HEK293T (cell line): ENCODE data around the gene GLI1.
A peak's percentile ranks its signal among the peaks of the same experiment; 100 is the strongest.

Experiments
- CTCF ChIA-PET: fragments of 350-600 bp; formaldehyde crosslinking; extraction: SDS; loops from one replicate; lab custom pipeline; 2021; ENCODE audit warnings: antibody characterized with exemption, inconsistent platforms; lab: Yijun Ruan, JAX
- POLR2A ChIA-PET: fragments of 350-600 bp; formaldehyde crosslinking; extraction: SDS; loops from one replicate; lab custom pipeline; 2020; ENCODE audit warnings: antibody characterized with exemption, inconsistent platforms; lab: Yijun Ruan, JAX
- DNase-seq: peaks from one replicate; pipeline ENCODE4 v3.0.0; 2012; ENCODE audit warnings: mixed read lengths; ENCODE audit errors: extremely low spot score
- ARNT ChIP-seq: fragments of 450-650 bp; IDR thresholded peaks from 2 replicates; pipeline ENCODE4 v1.6.1; 2017; ENCODE audit warnings: mild to moderate bottlenecking
- BHLHE40 ChIP-seq: fragments of 450-650 bp; IDR thresholded peaks from 2 replicates; pipeline ENCODE4 v1.6.1; 2016; ENCODE audit warnings: mild to moderate bottlenecking, moderate library complexity, borderline replicate concordance
- CTBP1 ChIP-seq: fragments of 450-650 bp; IDR thresholded peaks from 2 replicates; pipeline ENCODE4 v1.6.1; 2016; ENCODE audit warnings: borderline replicate concordance
- ELF4 ChIP-seq: fragments of 450-650 bp; IDR thresholded peaks from 2 replicates; pipeline ENCODE4 v1.6.1; 2017; ENCODE audit warnings: antibody characterized with exemption
- FOXA1 ChIP-seq: fragments of 450-650 bp; IDR thresholded peaks from 2 replicates; pipeline ENCODE4 v1.6.1; 2016; ENCODE audit warnings: mild to moderate bottlenecking
- FOXK2 ChIP-seq: fragments of 450-650 bp; IDR thresholded peaks from 2 replicates; pipeline ENCODE4 v1.6.1; 2016; ENCODE audit warnings: mild to moderate bottlenecking
- FOXM1 ChIP-seq: fragments of 450-650 bp; IDR thresholded peaks from 2 replicates; pipeline ENCODE4 v1.6.1; 2017; ENCODE audit warnings: mild to moderate bottlenecking, borderline replicate concordance
- HDGF ChIP-seq: fragments of 450-650 bp; IDR thresholded peaks from 2 replicates; pipeline ENCODE4 v1.6.1; 2017; ENCODE audit warnings: antibody characterized with exemption, borderline replicate concordance
- L3MBTL2 ChIP-seq: fragments of 450-650 bp; conservative IDR thresholded peaks from 2 replicates; pipeline ENCODE4 v1.6.1; 2016; ENCODE audit warnings: mild to moderate bottlenecking
- LEF1 ChIP-seq: fragments of 450-650 bp; IDR thresholded peaks from 2 replicates; pipeline ENCODE4 v1.6.1; 2017; ENCODE audit warnings: mild to moderate bottlenecking, borderline replicate concordance
- NFRKB ChIP-seq: fragments of 450-650 bp; IDR thresholded peaks from 2 replicates; pipeline ENCODE4 v1.6.1; 2016; ENCODE audit warnings: mild to moderate bottlenecking, moderate library complexity
- PKNOX1 ChIP-seq: fragments of 450-650 bp; IDR thresholded peaks from 2 replicates; pipeline ENCODE4 v1.6.1; 2016
- SP1 ChIP-seq: fragments of 450-650 bp; IDR thresholded peaks from 2 replicates; pipeline ENCODE4 v1.6.1; 2017
- SUZ12 ChIP-seq: fragments of 450-650 bp; IDR thresholded peaks from 2 replicates; pipeline ENCODE4 v1.6.1; 2016; ENCODE audit warnings: mild to moderate bottlenecking
- TARDBP ChIP-seq: fragments of 450-650 bp; IDR thresholded peaks from 2 replicates; pipeline ENCODE4 v1.6.1; 2016
- ZNF384 ChIP-seq: fragments of 450-650 bp; IDR thresholded peaks from 2 replicates; pipeline ENCODE4 v1.6.1; 2016

Gene GLI1

GRCh38 chr12:57430112-57430930, 29.3 kb upstream of the GLI1 start:
- peak; percentile 70 for DNase-seq
- POLR2A ChIA-PET = interaction anchor here (0.7 to 3.7 kb wide), 12 partner anchors 9 to 131 kb away, joined by 3 to 27 read pairs (median 4); partner anchors contain the start of gene INHBE

GRCh38 chr12:57430931-57431566, 28.5 kb upstream of the GLI1 start, which contains the start of gene R3HDM2:
R3HDM2 (minus strand) TSS chr12:57431043; CDS start chr12:57310428, 120,615 bp downstream.
- DNase-seq = peak; percentile 97
- CTCF ChIA-PET = no interaction called here
- TF ChIP-seq SUZ12 (no peak), L3MBTL2 (peak; percentile 91), ELF4 (peak; percentile 44; the same call in 1 of the 2 replicates), NFRKB (no peak)
- POLR2A ChIA-PET = interaction anchor here (2.4 to 3.7 kb wide), 3 partner anchors 21 to 24 kb away, joined by 9 to 27 read pairs (median 23); partner anchors contain the start of gene INHBE

More at GRCh38 chr12:57430112-57430930, 29.3 kb upstream of the GLI1 start:
- CTCF ChIA-PET = interaction anchor here (0.8 to 1.1 kb wide), 3 partner anchors 22 to 88 kb away, joined by 3 to 4 read pairs (median 3); partner anchors contain the start of gene INHBE
- 0 out of 2 replicates have a peak, but pooled peaks have one; percentile 18 for TF ChIP-seq L3MBTL2
- no peak for TF ChIP-seq NFRKB
- 0 out of 2 replicates have a peak, but pooled peaks have one; percentile 26 for TF ChIP-seq FOXM1
- TF ChIP-seq LEF1 = no peak
- no peak for TF ChIP-seq FOXK2
- TF ChIP-seq PKNOX1 = no peak
- TF ChIP-seq CTBP1 = no peak
- no peak for TF ChIP-seq ARNT
- TF ChIP-seq SP1 = no peak
- TF ChIP-seq HDGF = no peak

- ChIA-PET CTCF (interaction anchor here (0.7 kb wide), 1 partner anchor 437 kb away, joined by 3 read pairs; no protein-coding TSS in a partner anchor), POLR2A (interaction anchor here (0.9 to 2.4 kb wide), 2 partner anchors 21 to 24 kb away, joined by 3 to 9 read pairs; partner anchors contain the start of gene INHBE)
- DNase-seq = no peak
- TF ChIP-seq L3MBTL2 (no peak), SUZ12 (no peak), ARNT (no peak)
These were observed 27.9 kb upstream of the GLI1 start for GRCh38 chr12:57431654-57432188.

GRCh38 chr12:57433370-57433769, 26.2 kb upstream of the GLI1 start:
- TF ChIP-seq BHLHE40 = no peak
- no peak for TF ChIP-seq L3MBTL2
- TF ChIP-seq ELF4 = no peak
- no peak for TF ChIP-seq ARNT
- ChIA-PET POLR2A (interaction anchor here (2.4 to 2.9 kb wide), 2 partner anchors 22 to 25 kb away, joined by 9 to 11 read pairs; partner anchors contain the start of genes GLI1 and INHBE), CTCF (interaction anchor here (1.6 kb wide), 1 partner anchor 19 kb away, joined by 7 read pairs; no protein-coding TSS in a partner anchor)
- no peak for DNase-seq

- TF ChIP-seq FOXA1 (no peak), LEF1 (no peak), FOXM1 (no peak), FOXK2 (no peak), BHLHE40 (no peak), NFRKB (no peak), L3MBTL2 (no peak), TARDBP (no peak), SUZ12 (no peak), SP1 (no peak), ARNT (no peak), ELF4 (no peak), PKNOX1 (no peak), ZNF384 (no peak)
- ChIA-PET CTCF (interaction anchor here (0.8 kb wide), 1 partner anchor 18 kb away, joined by 4 read pairs; no protein-coding TSS in a partner anchor), POLR2A (interaction anchor here (1.2 to 2.9 kb wide), 3 partner anchors 18 to 24 kb away, joined by 6 to 13 read pairs (median 11); partner anchors contain the start of genes GLI1 and INHBE)
- no peak for DNase-seq
These were observed 24.9 kb upstream of the GLI1 start, which contains the start of gene INHBC for GRCh38 chr12:57434517-57435223. INHBC (plus strand) TSS chr12:57434784; CDS start chr12:57434887, 103 bp downstream.
